MM.1S (cell line): ENCODE results near the gene CLEC1A.
A peak's percentile ranks its signal among the peaks of the same experiment; 100 is the strongest.

Experiments used
- DNase-seq: peaks from one replicate; pipeline ENCODE4 v3.0.0-alpha.2; 2015
- H2AFZ ChIP-seq: fragments of 300-600 bp; sonication (generic); 2 replicates; pipeline ENCODE4 v1.6.0; 2016; ENCODE audit warnings: antibody characterized with exemption, low read length
- H3F3A ChIP-seq: fragments of 300-600 bp; sonication (generic); 2 replicates; pipeline ENCODE4 v1.6.1; 2016; ENCODE audit warnings: mild to moderate bottlenecking, antibody characterized with exemption, low read length, moderate library complexity, mixed read lengths; ENCODE audit not compliant: insufficient read depth
- H3K27ac ChIP-seq: fragments of 300-600 bp; sonication (generic); 2 replicates; pipeline ENCODE4 v1.5.1; 2016; ENCODE audit warnings: mild to moderate bottlenecking, low read length
- H3K27me3 ChIP-seq: fragments of 300-600 bp; sonication (generic); replicated peaks from 2 replicates; pipeline ENCODE4 v1.6.0; 2016; ENCODE audit warnings: low read length; ENCODE audit not compliant: insufficient read depth
- H3K36me3 ChIP-seq: fragments of 300-600 bp; sonication (generic); replicated peaks from 2 replicates; pipeline ENCODE4 v1.6.1; 2016; ENCODE audit warnings: mild to moderate bottlenecking, low read length, mixed read lengths; ENCODE audit not compliant: insufficient read depth
- H3K4me1 ChIP-seq: fragments of 300-600 bp; sonication (generic); 2 replicates; pipeline ENCODE4 v1.6.1; 2016; ENCODE audit warnings: low read length, mixed read lengths
- H3K4me2 ChIP-seq: fragments of 300-600 bp; sonication (generic); 2 replicates; pipeline ENCODE4 v1.6.0; 2016; ENCODE audit warnings: low read depth, low read length
- H3K4me3 ChIP-seq: fragments of 300-600 bp; sonication (generic); 2 replicates; pipeline ENCODE4 v1.5.1; 2016; ENCODE audit warnings: low read length, mixed read lengths
- H3K79me2 ChIP-seq: fragments of 300-600 bp; sonication (generic); 2 replicates; pipeline ENCODE4 v1.6.1; 2016; ENCODE audit warnings: mixed run types, low read length, mixed read lengths
- H3K9ac ChIP-seq: fragments of 300-600 bp; sonication (generic); 2 replicates; pipeline ENCODE4 v1.6.1; 2016; ENCODE audit warnings: low read length, mixed read lengths
- H3K9me2 ChIP-seq: fragments of 300-600 bp; sonication (generic); replicated peaks from 2 replicates; pipeline ENCODE4 v1.6.1; 2016; ENCODE audit warnings: mild to moderate bottlenecking, low read length, mixed read lengths; ENCODE audit not compliant: insufficient read depth
- H3K9me3 ChIP-seq: fragments of 300-600 bp; sonication (generic); replicated peaks from 2 replicates; pipeline ENCODE4 v1.6.1; 2016; ENCODE audit warnings: mild to moderate bottlenecking, low read length, mixed read lengths; ENCODE audit not compliant: insufficient read depth
- H4K20me1 ChIP-seq: fragments of 300-600 bp; sonication (generic); 2 replicates; pipeline ENCODE4 v1.6.1; 2016; ENCODE audit warnings: mild to moderate bottlenecking, low read length, moderate library complexity, mixed read lengths; ENCODE audit not compliant: insufficient read depth
- EZH2 ChIP-seq: fragments of 300-600 bp; sonication (generic); optimal IDR thresholded peaks from 2 replicates; pipeline ENCODE3; 2017; ENCODE audit warnings: low read depth, mild to moderate bottlenecking, antibody characterized with exemption, low read length, mixed read lengths
- EZH2phosphoT487 ChIP-seq: fragments of 300-600 bp; sonication (generic); IDR thresholded peaks from 2 replicates; pipeline ENCODE4 v1.6.1; 2018; ENCODE audit warnings: antibody characterized with exemption, low read length
- TF ChIP-seq, protein P1 (sequence below): fragments of 300-600 bp; sonication (generic); IDR thresholded peaks from 2 replicates; pipeline ENCODE4 v1.5.1; 2016; ENCODE audit warnings: antibody characterized with exemption, low read length, mixed read lengths

The CLEC1A gene

GRCh38 chr12:10132850-10133370 lies 34.1 kb upstream of the CLEC1A start:
- Histone ChIP-seq H3K4me3 (no peak overlapping the region), H3K27me3 (no peaks in the 10 kb centered on the region), H3K9me3 (no peaks in the 10 kb centered on the region), H3K79me2 (peaks cover 13% of the 10 kb centered on the region), H3F3A (peaks cover 23% of the 10 kb centered on the region), H2AFZ (no peak overlapping the region), H3K4me2 (no peak overlapping the region), H4K20me1 (no peaks in the 10 kb centered on the region), H3K9me2 (no peaks in the 10 kb centered on the region), H3K36me3 (no peaks in the 10 kb centered on the region), H3K4me1 (peaks cover 40% of the 10 kb centered on the region), H3K9ac (no peak overlapping the region), H3K27ac (no peak overlapping the region)
- TF ChIP-seq EZH2: no peak
- TF ChIP-seq, protein P1, sequence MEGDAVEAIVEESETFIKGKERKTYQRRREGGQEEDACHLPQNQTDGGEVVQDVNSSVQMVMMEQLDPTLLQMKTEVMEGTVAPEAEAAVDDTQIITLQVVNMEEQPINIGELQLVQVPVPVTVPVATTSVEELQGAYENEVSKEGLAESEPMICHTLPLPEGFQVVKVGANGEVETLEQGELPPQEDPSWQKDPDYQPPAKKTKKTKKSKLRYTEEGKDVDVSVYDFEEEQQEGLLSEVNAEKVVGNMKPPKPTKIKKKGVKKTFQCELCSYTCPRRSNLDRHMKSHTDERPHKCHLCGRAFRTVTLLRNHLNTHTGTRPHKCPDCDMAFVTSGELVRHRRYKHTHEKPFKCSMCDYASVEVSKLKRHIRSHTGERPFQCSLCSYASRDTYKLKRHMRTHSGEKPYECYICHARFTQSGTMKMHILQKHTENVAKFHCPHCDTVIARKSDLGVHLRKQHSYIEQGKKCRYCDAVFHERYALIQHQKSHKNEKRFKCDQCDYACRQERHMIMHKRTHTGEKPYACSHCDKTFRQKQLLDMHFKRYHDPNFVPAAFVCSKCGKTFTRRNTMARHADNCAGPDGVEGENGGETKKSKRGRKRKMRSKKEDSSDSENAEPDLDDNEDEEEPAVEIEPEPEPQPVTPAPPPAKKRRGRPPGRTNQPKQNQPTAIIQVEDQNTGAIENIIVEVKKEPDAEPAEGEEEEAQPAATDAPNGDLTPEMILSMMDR: no peak
- TF ChIP-seq EZH2phosphoT487: no peak
- no peak for DNase-seq

- Histone ChIP-seq H2AFZ (peak overlapping the region; percentile 11; the same call in 1 of the 2 replicates), H3K4me3 (no peak overlapping the region), H3K9me2 (no peaks in the 10 kb centered on the region), H3K36me3 (no peaks in the 10 kb centered on the region), H3K27ac (peak overlapping the region; percentile 89; the same call in 1 of the 2 replicates), H4K20me1 (no peaks in the 10 kb centered on the region), H3K79me2 (peaks cover 13% of the 10 kb centered on the region), H3K4me1 (peaks cover 34% of the 10 kb centered on the region), H3F3A (peaks cover 23% of the 10 kb centered on the region), H3K4me2 (no peak overlapping the region; the same call in 1 of the 2 replicates), H3K9me3 (no peaks in the 10 kb centered on the region), H3K27me3 (no peaks in the 10 kb centered on the region), H3K9ac (no peak overlapping the region)
- no peak for TF ChIP-seq EZH2
- TF ChIP-seq, protein P1: no peak
- no peak for DNase-seq
Measured at GRCh38 chr12:10131111-10131690, 32.4 kb upstream of the CLEC1A start.

DNA sequence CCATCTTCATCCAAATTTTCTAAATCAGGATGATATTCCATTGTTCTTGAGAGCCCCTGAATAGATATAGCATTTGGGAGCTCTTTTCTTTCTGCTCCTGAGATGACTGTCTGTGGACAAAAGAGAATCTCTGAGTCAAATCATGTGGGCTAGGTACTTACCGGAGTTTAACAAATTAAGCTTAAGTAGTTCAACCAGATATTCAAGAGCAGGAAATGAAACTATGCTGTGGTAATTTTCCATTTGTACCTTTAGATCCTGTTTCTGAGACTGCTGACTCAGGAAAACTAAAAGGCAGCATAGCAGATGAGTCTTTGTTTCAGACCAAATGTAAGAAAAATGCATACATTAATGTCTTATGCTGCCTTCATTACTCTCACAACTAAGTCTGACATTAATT lies 31.3 kb upstream of the CLEC1A start, which contains the start of gene CLEC7A:
Gene CLEC7A (minus strand): TSS at position 158 of the 400 bp plus-strand sequence. CDS start 117 bp downstream, at position 41.
- peaks cover 23% of the 10 kb centered on the region for H3F3A ChIP-seq
- H3K27ac ChIP-seq: peak within 1 kb of the TSS; percentile 89
- H2AFZ ChIP-seq: peak within 1 kb of the TSS; percentile 11; the same call in 1 of the 2 replicates
- no peaks in the 10 kb centered on the region for H4K20me1 ChIP-seq
- H3K4me3 ChIP-seq: peak within 1 kb of the TSS; percentile 57
- peaks cover 34% of the 10 kb centered on the region for H3K4me1 ChIP-seq
- H3K27me3 ChIP-seq: no peaks in the 10 kb centered on the region
- H3K9me3 ChIP-seq: no peaks in the 10 kb centered on the region
- H3K4me2 ChIP-seq: peak within 1 kb of the TSS; percentile 64
- DNase-seq: peak; percentile 98
- peaks cover 13% of the 10 kb centered on the region for H3K79me2 ChIP-seq
- TF ChIP-seq, protein P1: no peak
- no peak for TF ChIP-seq EZH2phosphoT487
- TF ChIP-seq EZH2: no peak
- H3K9ac ChIP-seq: peak within 1 kb of the TSS; percentile 65
- H3K36me3 ChIP-seq: no peaks in the 10 kb centered on the region
- no peaks in the 10 kb centered on the region for H3K9me2 ChIP-seq
